Measurements from ENCODE around the gene PAH.

The PAH gene

DNA sequence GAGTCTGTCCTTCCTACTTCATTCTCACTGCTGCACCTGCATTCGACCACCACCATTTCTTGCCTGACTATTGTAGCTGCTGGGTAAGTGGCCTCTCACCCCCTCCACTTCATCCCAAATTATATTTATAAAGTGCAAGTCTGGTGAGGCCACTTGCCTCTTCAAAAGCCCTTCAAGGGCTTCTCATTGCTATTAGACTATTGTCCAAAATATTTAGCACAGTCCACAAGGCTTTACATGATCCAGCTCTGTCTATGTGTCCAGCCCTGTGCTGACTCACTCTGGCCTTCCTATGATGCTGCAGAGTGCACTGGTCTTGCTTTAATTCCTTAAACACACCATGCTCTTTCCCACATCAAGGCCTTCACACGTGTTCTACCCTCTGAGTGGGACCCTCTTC, 46.0 kb downstream of the PAH start (continued):
- no peak for TF ChIP-seq OSR2 (tag by site-specific recombination; IDR thresholded peaks at IDR 0.05)
- no peak for TF ChIP-seq GLIS1 (tag by site-specific recombination; IDR thresholded peaks at IDR 0.05)
- TF ChIP-seq ZNF302 (tag by site-specific recombination; IDR thresholded peaks at IDR 0.05; ENCODE audit: low read depth), result no peak

GRCh38 chr12:102869571-102869970, 47.5 kb downstream of the PAH start:
- no peak overlapping the region for H3K4me3 ChIP-seq (ENCODE audit: low read depth, low read length)
- no peaks in the 10 kb centered on the region for H3K4me1 ChIP-seq (ENCODE audit: control insufficient read depth, insufficient read depth, low read length)
- no peaks in the 10 kb centered on the region for H3K9me3 ChIP-seq (ENCODE audit: control insufficient read depth, insufficient read depth, low read depth, low read length)
- no peaks in the 10 kb centered on the region for H3K36me3 ChIP-seq (ENCODE audit: control insufficient read depth in 2 of 2, insufficient read depth in 1 of 2, low read length in 2 of 2)
- TF ChIP-seq ZNF350 (tag by site-specific recombination; IDR thresholded peaks at IDR 0.05) (no peak), ZNF529 (tag by site-specific recombination; IDR thresholded peaks at IDR 0.05; ENCODE audit: insufficient replicate concordance) (no peak), YY2 (tag by site-specific recombination; IDR thresholded peaks at IDR 0.05) (no peak), ZNF221 (tag by site-specific recombination; IDR thresholded peaks at IDR 0.05; ENCODE audit: borderline replicate concordance) (no peak), RBAK (tag by site-specific recombination; IDR thresholded peaks at IDR 0.05) (no peak), ZNF560 (tag by site-specific recombination; IDR thresholded peaks at IDR 0.05; ENCODE audit: borderline replicate concordance) (no peak), ZSCAN16 (tag by site-specific recombination; IDR thresholded peaks at IDR 0.05) (no peak), HIC1 (tag by site-specific recombination; IDR thresholded peaks at IDR 0.05) (no peak), ZNF76 (tag by site-specific recombination; IDR thresholded peaks at IDR 0.05; ENCODE audit: borderline replicate concordance, low read depth) (no peak)
- TF ChIP-seq, protein P1, sequence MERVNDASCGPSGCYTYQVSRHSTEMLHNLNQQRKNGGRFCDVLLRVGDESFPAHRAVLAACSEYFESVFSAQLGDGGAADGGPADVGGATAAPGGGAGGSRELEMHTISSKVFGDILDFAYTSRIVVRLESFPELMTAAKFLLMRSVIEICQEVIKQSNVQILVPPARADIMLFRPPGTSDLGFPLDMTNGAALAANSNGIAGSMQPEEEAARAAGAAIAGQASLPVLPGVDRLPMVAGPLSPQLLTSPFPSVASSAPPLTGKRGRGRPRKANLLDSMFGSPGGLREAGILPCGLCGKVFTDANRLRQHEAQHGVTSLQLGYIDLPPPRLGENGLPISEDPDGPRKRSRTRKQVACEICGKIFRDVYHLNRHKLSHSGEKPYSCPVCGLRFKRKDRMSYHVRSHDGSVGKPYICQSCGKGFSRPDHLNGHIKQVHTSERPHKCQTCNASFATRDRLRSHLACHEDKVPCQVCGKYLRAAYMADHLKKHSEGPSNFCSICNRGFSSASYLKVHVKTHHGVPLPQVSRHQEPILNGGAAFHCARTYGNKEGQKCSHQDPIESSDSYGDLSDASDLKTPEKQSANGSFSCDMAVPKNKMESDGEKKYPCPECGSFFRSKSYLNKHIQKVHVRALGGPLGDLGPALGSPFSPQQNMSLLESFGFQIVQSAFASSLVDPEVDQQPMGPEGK (tag by site-specific recombination; IDR thresholded peaks at IDR 0.05), result no peak
- TF ChIP-seq, protein P2, sequence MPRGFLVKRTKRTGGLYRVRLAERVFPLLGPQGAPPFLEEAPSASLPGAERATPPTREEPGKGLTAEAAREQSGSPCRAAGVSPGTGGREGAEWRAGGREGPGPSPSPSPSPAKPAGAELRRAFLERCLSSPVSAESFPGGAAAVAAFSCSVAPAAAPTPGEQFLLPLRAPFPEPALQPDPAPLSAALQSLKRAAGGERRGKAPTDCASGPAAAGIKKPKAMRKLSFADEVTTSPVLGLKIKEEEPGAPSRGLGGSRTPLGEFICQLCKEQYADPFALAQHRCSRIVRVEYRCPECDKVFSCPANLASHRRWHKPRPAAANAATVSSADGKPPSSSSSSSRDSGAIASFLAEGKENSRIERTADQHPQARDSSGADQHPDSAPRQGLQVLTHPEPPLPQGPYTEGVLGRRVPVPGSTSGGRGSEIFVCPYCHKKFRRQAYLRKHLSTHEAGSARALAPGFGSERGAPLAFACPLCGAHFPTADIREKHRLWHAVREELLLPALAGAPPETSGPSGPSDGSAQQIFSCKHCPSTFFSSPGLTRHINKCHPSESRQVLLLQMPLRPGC (tag by site-specific recombination; IDR thresholded peaks at IDR 0.05), result no peak
- ChIA-PET POLR2A (no interaction called here), CTCF (no interaction called here)
- no peak overlapping the region for H3K27ac ChIP-seq (ENCODE audit: extremely low read depth, low read depth, low read length)

DNA sequence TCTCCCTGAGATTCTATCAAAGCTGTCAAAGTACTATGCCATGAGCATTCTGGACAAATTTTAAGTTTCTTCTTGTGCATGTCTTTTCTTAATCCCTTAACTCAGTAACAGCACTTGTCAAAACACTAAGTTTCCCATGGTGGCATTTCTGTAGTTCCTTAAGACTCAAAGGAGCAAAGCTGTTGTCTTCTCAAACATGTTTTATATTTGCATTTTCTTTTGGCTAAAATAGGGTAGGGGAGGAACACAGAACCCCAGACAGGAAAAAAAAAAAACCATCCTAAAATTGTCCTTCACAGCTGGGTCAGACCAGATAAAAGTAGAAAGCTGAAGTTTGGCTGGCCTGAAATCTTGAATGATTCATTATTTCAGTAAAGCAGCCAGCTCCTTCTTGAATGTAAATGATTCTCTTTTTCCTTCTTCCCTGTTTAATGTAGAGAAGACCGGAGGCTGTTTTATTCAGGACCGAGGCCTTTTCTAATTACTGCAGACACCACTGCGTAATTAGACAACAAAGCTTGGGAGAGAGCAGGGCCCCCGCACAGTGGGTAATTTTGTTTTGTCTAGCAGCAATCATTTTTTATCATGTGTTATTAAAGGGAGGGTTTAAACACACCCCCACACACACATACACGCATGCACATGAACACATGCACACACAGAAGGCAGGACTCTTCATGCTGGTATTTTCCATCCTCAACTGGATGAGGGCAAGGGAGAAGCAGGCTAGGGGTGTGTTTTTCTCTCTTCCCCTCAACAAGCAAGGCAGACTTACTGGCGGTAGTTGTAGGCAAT, 51.0 kb downstream of the PAH start:
- no peak for TF ChIP-seq KLF10 (tag by site-specific recombination; IDR thresholded peaks at IDR 0.05)
- no peak for TF ChIP-seq ZNF639 (tag by site-specific recombination; IDR thresholded peaks at IDR 0.05)
- CTCF ChIA-PET, result interaction anchor here (0.7 to 3.1 kb wide), 3 partner anchors 13 to 54 kb away, joined by 3 to 15 read pairs (median 3); no protein-coding TSS in a partner anchor
- Histone ChIP-seq H3K4me3 (ENCODE audit: low read depth, low read length) (no peak overlapping the region), H3K36me3 (ENCODE audit: control insufficient read depth in 2 of 2, insufficient read depth in 1 of 2, low read length in 2 of 2) (no peaks in the 10 kb centered on the region), H3K27ac (ENCODE audit: extremely low read depth, low read depth, low read length) (no peak overlapping the region), H3K4me1 (ENCODE audit: control insufficient read depth, insufficient read depth, low read length) (no peaks in the 10 kb centered on the region), H3K9me3 (ENCODE audit: control insufficient read depth, insufficient read depth, low read depth, low read length) (no peaks in the 10 kb centered on the region)
- POLR2A ChIA-PET, result no interaction called here
